HG03097 (cell line): ENCODE measurements around the gene AADACL3.
"Not testable (repeated sequence)": the region's sequence is repeated elsewhere in the genome, so short reads cannot be mapped to it uniquely, and the experiment has no call there.

ENCODE experiments used
- ATAC-seq: cut with Tn5 transposase; IDR thresholded peaks from one replicate; pipeline ENCODE4 v1.9.1; 2021; ENCODE audit not compliant: unreplicated experiment, low FRiP score

Gene AADACL3

DNA sequence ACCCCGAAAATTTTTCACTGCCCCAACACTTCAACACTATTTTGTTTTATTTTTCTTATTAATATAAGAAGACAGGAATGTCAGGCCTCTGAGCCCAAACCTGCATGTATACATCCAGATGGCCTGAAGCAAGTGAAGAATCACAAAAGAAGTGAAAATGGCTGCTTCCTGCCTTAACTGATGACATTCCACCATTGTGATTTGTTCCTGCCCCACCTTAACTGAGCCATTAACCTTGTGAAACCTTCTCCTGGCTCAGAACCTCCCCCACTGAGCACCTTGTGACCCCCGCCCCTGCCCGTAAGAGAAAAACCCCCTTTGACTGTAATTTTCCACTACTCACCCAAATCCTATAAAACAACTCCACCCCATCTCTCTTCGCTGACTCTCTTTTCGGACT, 2.3 kb upstream of the AADACL3 start:
- ATAC-seq = not testable (repeated sequence)

DNA sequence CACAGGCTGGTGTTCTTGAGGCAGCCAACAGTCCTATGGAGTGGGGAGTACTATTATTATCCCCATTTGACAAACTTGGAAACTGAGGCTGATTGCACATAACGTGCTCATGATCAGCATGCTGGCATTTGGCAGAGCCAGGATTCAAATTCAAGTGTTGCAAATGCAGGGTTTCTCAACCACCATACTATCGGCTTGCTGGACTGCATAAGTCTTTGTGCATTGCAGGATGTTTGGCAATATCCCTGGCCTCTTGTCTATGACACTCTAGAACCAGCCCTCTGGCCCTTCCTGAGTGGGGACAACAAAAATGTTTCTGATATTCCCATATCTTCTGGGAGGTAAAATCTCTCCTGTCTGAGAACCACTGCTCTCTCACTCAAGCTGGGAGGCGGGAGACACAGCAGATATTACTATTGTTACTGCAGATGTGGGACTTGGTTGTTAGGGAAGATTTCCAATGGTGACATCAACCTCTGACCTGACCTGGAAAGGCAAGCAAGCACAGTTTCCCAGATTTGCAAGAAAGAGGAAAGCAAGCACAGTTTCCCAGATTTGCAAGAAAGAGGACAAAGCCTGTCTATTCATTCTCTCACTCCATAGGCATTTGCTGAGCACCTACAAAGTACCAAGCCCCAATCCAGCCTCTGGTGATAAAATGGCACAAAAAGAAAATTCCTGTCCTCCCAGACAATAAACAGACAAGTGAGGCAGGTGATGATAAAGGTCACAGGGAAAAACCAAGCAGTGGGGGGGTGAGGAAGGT, 1.0 kb upstream of the AADACL3 start:
- no peak for ATAC-seq

DNA sequence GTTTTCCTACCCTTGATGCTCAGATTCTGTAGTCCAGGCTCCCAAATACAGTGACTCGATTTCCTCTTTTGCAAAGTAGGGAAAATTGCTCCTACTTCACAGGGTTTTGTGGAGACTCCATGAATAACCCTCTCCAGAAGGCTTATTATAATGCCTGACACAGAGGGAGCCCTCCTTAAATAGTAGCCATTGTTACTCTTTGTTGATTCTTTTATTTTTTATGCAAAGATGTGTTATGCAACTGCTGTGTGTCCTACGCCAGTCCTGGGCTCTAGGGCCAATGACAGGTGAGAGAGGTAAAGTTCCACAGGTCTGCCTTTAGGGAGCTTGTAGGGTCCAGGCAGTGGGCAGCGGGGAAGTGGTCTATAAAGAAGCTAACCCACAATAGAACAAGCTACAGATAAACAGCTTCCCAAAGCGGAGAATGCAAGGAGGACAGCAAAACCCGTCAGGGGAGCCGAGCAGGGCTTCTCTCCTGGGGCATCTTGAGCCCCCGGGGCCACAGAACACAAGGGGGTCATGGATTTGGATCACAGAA, 1.5 kb downstream of the AADACL3 start:
- no peak for ATAC-seq

DNA sequence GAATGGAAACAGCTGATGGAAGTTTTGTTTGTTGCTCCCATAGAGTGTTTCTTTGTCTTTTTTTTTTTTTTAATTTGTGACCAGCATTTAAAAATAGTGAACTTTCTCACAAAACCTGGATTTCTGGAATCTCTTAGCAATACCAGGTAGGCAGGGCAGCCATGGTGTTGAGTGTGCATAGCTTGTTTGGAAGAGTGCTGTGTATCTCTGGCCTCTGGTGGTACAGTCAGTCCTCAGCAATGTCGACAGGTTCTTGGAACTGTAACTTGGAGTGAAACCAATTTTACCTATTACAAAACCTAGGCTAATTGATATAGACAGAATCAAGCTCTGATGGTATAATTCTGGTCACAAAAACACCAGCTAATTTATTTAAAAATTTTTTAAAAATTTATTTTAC, 6.7 kb downstream of the AADACL3 start:
- no peak for ATAC-seq

DNA sequence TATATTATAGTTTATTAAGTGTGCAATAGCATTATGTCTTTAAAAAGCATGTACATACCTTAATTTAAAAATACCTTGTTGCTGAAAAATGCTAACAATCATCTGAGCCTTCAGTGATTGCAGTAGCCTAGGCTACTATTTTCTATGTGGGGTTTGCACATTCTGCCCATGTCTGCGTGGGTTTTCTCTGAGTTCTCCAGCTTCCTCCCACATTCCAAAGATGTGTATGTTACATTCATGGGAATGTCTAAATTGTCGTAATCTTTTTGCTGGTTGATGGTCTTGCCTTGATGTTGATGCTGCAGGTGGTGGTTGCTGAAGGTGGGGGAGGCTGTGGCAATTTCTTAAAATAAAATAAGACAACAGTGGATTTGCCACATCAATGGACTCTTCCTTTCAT, 12.5 kb downstream of the AADACL3 start:
- ATAC-seq = no peak

DNA sequence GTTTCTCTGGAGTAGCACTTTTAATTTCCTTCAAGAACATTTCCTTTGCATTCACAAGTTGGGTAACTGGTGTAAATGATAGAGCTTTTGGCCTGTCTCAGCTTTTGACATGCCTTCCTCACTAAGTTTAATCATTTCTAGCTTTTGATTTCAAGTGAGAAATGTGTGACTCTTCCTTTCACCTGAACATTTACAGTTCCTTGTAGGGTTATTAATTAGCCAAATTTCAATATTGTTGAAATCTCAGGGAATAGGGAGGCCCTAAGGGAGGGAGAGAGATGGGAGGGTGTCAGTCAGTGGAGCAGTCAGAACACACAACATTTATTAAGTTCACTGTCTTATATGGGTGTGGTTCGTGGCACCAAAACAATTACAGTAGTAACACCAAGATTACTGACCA, 14.2 kb downstream of the AADACL3 start:
- no peak for ATAC-seq

DNA sequence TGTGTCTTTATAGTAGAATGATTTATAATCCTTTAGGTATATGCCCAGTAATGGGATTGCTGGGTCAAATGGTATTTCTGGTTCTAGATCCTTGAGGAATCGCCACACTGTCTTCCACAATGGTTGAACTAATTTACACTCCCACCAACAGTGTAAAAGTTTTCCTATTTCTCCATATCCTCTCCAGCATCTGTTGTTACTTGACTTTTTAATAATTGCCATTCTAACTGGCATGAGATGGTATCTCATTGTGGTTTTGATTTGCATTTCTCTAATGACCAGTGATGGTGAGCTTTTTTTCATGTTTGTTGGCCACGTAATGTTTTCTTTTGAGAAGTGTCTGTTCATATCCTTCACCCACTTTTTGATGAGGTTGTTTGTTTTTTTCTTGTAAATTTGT, 15.2 kb downstream of the AADACL3 start:
- not testable (repeated sequence) for ATAC-seq

DNA sequence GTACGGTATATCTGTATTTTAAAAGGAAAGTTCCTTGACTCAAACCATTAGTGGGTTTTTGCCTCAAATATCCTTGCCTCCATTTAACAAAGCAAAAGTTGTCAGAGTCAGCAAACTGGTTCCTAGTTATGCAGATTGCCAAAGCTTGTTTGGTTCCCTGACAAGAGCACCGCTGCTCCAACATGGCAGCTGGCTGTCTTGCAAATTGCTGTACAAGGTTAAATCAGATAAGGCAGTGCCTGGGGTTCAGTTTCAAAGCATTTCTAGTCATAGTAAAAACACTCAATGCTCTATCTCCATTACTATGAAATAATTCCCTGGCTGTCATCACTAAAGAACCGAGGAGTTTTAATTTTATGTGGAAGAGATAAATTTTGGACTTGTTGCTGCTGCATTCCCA, 18.7 kb downstream of the AADACL3 start:
- ATAC-seq = no peak

DNA sequence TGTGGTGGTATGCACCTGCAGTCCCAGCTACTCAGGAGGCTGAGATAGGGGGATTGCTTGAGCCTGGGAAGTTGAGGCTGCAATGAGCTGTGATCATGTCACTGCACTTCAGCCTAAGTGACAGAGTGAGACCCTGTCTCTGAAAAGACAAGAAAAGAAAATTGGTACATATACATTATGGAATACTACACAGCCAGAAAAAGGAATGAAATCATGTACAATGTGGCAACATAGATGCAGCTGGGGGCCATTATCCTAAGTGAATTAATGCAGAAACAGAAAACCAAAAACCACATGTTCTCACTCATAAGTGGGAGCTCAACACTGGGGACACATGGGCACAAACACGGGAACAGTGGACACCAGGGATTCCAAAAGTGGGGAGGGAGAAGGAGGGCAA, 23.0 kb downstream of the AADACL3 start:
- ATAC-seq = no peak

DNA sequence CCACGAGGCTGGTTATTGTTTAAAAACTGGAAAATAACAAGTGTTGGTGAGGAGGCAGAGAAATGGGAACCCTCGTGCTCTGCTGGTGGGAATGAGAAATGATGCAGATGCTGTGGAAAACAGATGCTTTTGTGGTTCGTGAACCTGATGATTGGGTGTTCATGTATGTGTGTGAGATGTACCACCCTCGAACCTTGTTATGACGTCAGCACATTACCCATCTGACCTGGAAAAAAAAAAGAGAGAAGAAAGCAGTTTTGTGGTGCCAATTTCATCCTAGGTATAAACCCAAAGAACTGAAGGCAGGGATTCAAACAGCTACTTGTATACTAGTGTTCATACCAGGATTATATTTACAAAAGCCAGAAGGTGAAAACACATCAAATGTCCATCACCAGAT, 23.7 kb downstream of the AADACL3 start:
- no peak for ATAC-seq

DNA sequence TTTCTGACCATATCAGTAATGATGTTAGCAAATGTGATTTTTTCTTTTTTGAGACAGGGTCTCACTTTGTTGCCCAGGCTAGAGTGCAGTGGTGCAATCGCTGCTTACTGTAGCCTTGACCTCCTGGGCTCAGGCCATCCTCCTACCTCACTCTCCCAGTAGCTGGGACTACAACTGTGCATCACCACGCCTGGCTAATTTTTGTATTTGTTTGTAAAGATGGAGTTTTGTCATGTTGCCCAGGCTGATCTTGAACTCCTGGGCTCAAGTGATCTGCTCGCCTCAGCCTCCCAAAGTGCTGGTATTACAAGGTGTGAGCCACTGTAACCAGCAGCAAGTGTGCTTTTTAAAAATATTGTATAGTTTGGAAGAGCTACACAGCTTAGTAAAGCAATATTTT, 26.0 kb downstream of the AADACL3 start:
- no peak for ATAC-seq

DNA sequence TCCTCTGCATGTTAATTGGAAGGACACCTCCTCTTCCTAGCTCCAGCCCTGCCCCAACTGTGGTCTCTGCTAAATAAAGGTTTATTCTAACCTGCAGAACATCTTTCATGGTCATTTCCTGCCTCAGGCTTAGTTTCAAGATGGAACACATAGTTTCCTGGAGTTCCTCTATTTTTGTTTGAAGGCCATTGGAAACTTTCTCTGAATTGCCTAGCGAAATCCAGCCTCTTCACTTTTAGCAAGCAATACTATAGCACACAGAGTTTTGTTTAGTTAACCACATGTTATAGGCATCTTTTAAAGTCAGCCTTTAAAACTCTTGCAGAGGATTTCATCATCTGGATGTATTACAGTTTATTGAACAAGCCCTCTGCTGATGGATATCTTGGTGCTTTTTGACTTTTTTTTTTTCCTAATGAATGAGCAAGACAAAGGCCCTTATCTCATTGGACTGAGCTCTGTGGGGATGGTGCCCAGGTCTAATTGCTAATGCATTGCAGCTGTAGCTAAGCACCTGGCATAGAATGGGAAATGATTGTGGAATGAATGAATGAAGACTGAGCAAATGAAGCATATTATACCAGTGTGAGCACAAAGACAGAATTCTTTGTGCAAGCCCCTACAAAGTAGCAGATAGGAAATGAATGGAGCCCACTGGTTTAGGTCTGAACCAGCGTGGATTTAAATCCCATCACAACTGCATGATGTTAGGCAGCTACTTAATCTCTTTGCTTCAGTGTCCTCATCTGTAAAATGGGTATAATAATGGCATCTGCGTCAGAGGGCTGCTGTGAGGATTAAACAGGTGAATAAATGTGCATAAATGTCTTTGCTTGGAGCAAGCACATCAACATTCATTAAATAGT, 29.4 kb downstream of the AADACL3 start:
- no peak for ATAC-seq

DNA sequence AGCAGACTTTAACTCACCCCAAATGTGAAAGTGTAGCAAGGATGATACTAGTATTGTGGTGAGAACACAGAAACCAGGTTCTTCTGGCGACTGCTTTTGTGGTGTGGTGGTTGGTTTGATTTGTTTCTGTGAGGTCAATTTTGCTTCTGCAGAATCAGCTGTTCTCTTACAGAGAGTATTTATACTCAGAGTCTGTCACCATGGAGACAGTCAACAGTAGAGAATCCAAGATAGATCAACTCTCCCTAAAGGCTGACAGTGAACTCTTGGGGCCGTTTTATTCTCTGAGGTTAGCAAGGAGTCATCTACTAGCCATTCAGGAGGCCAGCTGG, 30.0 kb downstream of the AADACL3 start, which contains the start of gene CFAP107:
CFAP107 (plus strand) TSS at position 209 of the 332 bp plus-strand sequence. CDS start 231 bp downstream, outside the sequence.
- ATAC-seq = no peak

DNA sequence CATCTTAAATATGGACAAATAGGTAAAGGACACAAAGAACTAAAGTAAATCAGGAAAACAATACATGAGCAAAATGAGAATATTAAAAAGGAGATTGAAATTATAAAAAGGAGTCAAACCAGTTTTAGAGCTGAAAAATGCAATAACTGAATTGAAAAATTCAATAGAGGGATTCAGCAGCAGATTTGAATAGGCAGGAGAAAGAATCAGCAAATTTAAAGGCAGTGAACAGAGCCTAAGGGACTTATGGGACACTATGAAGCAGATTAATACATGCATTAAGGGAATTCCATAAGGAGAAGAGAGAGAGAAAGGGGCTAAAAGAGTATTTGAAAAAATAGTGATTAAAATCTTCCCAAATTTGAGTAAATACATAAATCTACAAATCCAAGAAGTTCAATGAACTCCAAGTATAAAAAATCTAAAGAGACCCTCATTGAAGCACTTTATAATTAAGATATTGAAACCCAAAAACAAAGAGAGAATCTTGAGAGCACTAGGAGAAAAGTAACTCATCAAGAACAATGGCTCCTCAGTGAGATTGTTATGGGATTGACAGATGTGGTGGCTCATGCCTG, 33.0 kb downstream of the AADACL3 start:
- ATAC-seq = no peak

DNA sequence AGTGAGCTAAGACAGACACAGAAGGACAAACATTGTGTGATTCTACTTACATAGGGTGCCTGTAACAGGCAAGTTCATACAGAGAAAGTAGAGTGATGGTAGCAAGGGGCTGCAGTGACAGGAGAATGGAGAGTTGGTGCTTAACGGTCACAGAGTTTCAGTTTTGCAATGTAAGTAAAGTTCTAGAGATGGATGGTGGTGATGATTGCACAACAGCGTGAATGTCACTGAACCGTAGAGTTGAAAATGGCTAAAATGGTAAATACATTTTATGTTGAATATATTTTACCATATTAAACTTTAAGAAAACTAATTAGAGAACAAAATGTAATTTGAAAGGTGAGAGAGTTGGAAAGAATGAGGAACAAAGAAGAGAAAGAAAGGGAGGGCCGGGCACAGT, 38.8 kb downstream of the AADACL3 start:
- ATAC-seq = no peak

DNA sequence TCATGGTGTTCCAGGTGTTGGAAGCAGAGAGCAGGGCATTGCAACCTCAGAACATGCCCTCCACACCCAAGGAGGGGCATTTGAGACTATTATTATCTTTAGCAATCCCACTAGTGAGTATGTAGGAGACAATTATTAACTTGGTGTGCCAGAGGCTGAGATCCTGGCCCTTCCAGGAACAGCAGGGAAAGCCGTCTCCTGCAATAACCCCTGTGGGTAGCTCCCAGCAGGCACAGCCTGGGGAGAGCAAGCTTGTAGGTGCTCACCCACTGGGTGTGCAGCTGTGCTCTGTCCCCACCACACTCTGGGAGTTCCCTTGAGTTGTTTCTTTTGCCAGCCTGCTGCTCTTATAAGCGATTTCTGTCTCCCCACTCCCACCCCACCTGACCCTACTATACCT, 40.4 kb downstream of the AADACL3 start:
- ATAC-seq = no peak

DNA sequence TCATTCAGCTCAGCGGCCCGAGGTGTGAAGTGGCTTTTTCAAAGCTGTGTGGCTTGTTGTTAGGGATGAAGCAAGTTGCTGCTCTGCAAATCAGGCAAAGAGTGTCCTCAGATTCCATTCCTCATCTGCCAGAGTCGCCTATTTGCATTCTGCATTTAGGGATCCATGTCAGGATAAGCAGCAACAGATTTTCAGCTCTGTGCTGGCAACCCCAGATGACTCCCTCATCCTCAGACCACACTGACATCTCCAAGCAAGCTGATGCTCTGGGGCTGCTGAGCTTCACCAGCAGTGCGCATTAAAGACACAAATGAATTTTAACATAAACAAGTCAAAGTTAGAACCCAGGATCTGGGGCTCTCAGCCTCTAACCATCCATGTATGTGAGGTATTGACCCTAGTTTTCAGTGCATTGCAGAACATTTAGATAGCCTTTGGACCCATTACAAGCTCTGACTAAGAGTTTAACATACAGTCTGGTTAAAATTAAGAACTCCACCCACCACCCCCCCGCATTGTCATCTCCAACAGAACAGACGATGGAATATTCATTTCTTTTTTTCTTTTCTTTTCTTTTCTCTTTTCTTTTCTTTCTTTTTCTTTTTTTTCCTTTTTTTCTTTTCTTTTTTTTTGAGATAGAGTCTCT, 41.0 kb downstream of the AADACL3 start:
- no peak for ATAC-seq

DNA sequence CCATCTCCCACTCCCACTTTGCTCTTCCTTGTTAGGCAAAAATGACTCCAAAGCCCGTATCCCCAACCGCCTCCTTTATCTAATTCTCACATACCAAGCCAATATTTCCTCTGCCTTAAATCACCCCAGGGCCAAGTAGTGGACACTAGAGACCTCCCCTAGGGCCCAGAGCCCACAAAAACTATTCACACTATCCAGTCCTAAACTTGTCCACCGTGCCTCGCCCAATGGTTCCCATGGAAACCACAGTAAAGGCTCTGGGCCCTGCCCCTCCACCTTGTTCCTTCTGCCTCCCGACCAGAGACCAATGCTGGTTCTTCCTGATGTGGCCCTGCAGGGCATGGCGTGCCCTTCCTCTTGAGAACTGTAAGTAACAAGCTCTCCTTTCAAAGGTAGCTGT, 41.9 kb downstream of the AADACL3 start:
- no peak for ATAC-seq

DNA sequence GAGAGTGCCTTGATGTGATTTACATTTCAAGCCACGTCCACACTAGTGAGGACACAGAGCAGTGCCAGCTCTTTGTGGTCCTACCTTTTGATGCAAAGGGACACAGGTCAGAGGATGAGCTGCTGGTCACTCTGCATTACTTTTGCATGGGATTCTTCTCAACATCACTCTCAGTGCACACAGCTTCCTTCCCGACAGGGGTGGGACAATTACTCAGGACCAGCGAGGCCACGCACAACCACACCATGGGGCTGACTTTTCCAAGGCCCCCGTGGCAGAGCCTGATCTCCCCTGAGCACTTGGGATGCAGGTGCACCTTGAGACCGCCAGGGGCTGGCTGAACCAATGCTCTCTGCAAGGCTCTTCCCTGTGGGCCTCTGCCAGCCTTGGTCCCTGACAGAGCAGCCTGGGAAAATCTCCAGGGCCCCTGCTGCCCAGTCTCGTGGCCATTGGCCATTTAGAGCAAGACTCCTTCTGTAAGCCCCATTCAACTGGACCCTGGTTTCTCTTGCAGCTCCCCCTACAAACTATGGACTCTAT, 44.4 kb downstream of the AADACL3 start:
- ATAC-seq = no peak

DNA sequence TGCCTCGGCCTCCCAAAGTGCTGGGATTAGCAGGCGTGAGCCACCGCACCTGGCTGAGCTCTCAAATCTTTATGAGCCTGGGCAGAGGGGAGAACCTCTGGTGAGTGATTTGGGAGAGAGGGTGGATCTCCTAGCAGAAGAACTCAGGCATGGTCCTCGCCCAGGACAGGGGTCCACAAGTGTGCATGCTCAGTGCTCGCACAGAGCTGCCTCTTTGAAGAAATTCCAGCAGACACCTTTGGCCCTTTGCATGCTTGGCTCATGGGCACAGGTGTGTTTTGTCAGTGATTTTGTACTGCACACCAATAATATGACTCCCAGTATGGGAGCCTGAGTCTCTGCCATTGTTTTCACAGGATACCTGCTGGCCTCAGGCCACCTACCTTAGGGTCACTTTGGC, 45.9 kb downstream of the AADACL3 start:
- ATAC-seq = no peak

DNA sequence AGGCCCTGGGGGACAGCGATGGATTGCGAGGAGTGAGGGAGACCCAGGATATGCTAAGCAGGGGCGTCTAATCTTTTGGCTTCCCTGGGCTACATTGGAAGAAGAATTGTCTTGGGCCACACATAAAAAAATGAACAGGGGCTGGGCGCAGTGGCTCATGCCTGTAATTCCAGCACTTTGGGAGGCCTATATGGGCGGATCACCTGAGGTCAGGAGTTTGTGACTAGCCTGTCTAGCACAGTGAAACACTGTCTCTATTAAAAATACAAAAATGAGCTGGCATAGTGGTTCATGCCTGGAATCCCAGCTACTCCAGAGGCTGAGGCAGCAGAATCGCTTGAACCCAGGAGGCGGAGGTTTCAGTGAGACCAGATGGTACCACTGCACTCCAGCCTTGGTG, 46.9 kb downstream of the AADACL3 start:
- no peak for ATAC-seq
